ENCODE measurements around the gene VOPP1.

VOPP1 gene

DNA sequence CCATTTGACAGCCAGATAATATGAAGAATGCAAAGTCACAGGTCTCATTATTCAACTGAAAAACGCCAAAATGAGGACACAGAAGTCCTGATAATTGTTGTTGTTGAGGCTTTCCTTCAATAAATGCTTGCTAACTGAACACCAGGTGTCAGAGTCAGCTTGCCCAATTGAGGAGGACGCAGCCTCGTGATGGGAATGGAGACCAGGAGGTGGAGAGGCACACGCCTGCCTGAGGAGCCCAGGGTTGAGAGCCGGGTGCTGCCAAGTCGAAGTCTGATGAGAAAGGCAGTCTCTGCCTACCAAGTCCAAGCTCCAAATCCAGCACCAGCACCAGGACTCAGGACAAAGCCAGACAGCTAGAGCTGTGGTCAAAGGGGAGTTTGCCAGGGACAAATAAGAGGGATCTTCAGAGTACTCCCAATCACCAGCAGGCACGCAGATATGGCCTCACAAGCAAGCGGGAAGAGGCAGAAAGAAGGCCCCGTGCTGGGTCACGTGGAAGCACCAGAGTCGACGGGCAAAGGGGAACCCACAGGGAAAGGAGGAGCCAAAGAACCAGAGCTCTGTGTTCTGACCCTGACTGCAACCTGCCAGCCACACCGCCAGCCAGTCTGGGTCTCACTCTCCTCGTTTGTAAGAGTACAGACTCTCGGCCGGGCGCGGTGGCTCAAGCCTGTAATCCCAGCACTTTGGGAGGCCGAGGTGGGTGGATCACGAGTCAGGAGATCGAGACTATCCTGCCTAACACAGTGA lies 47.6 kb downstream of the VOPP1 start:
- H3K4me3 ChIP-seq (ENCODE audit: low read depth, low read length), result no peak overlapping the region
- TF ChIP-seq, protein P1, sequence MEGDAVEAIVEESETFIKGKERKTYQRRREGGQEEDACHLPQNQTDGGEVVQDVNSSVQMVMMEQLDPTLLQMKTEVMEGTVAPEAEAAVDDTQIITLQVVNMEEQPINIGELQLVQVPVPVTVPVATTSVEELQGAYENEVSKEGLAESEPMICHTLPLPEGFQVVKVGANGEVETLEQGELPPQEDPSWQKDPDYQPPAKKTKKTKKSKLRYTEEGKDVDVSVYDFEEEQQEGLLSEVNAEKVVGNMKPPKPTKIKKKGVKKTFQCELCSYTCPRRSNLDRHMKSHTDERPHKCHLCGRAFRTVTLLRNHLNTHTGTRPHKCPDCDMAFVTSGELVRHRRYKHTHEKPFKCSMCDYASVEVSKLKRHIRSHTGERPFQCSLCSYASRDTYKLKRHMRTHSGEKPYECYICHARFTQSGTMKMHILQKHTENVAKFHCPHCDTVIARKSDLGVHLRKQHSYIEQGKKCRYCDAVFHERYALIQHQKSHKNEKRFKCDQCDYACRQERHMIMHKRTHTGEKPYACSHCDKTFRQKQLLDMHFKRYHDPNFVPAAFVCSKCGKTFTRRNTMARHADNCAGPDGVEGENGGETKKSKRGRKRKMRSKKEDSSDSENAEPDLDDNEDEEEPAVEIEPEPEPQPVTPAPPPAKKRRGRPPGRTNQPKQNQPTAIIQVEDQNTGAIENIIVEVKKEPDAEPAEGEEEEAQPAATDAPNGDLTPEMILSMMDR (IDR thresholded peaks at IDR 0.05; ENCODE audit: insufficient read depth, low read depth, low read length, missing control alignments), result no peak
- DNase-seq (ENCODE audit: low read depth), result no peak

DNA sequence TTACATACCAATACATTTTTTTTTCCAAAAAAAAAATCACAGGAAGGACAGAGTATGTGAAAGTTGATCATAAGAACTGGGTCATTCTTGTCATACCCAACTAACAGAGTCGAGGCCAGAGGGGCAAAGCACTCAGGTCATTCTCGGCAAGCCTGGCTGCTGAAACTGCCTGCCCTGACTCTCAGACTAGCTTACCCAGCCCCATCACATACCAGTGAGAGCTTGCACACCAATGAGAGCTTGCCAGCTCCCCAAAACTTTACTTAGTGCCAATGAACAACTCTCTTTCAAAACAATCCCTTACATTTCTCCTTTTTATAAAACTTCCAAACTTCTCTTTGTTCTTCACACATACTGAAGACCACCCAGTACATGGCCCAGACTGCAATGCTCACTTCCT lies 48.9 kb downstream of the VOPP1 start:
- DNase-seq (ENCODE audit: low read depth), result no peak
- H3K4me3 ChIP-seq (ENCODE audit: low read depth, low read length), result no peak overlapping the region
- TF ChIP-seq, protein P1 (IDR thresholded peaks at IDR 0.05; ENCODE audit: insufficient read depth, low read depth, low read length, missing control alignments), result no peak

DNA sequence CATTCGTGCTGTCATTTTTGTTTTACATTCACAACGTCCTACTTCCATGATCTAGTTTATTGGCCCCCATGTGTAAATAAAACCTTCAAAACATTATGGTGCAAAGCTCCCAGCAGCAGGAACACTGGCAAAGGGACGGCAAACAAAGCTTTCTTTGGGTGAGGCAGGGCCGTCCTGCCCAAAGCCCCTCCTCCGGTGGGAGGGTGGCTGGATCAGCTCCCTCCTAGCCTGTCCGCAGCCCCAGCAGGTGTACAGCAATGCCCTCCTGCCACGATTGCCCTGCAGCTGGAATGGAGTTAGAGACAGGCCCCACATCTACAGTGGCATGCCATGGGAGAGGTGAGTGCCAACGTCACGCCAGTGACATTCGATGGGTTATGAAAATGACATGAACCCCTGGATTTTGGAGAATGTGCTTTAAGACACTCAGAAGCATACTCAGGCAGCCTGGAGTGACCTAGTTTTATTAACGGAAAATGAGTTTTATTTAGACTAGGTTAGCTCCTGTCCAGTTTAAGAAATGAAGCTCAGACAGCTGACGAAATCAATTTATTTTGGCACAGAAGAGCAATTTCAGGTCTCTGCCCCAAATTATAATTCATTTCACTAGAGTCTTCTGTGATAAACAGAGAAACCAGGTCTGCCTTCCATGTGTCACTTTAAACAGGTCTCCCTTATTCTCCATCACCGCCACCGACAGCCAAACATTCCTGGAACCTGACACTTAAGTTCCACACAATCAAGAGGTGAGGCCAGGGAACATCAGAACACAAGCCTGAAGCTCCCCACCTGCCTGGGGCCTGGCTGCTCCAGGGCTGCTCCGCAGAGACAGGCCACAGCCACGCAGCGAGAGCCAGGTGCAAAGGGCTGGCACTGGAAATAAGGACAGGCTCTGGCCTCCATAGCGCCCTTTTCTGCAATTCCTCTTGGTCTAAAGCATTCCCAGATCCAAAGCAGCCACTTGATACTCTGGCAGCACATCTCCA lies 50.1 kb downstream of the VOPP1 start:
- TF ChIP-seq, protein P1 (IDR thresholded peaks at IDR 0.05; ENCODE audit: insufficient read depth, low read depth, low read length, missing control alignments), result no peak
- DNase-seq (ENCODE audit: low read depth), result no peak
- no peak overlapping the region for H3K4me3 ChIP-seq (ENCODE audit: low read depth, low read length)

DNA sequence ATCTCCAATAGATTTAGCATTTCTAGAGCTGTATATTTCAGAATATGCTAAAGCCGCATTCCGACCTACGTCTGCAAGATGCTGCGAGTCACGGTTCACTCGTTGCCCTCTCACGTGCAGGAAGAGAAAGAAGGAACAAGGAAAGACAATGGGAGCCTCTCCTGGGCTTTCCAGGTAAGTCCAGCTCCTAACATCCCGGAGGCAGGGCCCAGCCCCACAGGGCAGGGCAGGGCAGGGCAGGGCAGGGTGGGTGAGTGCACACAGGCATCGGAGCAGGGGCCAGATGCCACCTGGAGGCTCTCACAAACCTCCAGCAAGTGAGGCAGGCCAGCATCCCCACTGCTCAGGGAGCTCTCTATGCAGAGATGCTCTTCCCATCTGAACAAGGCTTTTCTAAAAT lies 50.8 kb downstream of the VOPP1 start:
- TF ChIP-seq, protein P1 (IDR thresholded peaks at IDR 0.05; ENCODE audit: insufficient read depth, low read depth, low read length, missing control alignments), result no peak
- H3K4me3 ChIP-seq (ENCODE audit: low read depth, low read length), result no peak overlapping the region
- DNase-seq (ENCODE audit: low read depth), result no peak

DNA sequence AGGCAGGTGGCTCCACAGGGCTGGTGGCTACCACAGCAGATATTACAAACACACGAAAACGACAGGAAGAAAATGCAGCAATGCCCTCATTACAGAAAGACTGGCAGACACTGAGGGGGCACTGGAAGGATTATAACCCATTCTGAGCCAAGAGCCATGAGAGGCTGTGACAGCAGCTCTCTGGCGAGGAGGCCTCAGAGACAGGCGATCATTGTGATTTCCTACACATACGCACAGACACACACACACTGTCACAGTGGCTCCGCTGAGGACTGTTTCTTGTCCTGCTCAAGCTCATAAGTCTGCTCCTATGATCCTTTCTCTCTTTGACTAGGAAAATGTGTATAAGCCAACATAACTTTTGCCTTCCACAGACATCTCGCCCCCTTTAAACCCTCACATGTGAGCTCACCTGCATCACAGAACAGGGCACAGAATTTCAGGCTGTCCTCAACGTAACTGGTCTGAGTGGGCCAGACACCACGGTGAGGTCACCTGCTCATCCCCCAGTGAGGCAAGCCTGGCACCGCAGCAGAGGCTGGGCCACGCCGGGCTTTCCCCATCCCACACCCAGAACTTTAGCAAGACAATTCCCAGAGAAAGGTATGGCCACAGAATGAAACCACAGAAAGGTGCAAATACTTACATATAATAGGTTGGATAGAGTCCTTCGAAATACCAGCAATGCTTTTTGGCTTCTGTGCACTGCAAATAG lies 51.7 kb downstream of the VOPP1 start:
- H3K4me3 ChIP-seq (ENCODE audit: low read depth, low read length), result no peak overlapping the region
- DNase-seq (ENCODE audit: low read depth), result no peak
- TF ChIP-seq, protein P1 (IDR thresholded peaks at IDR 0.05; ENCODE audit: insufficient read depth, low read depth, low read length, missing control alignments), result no peak

DNA sequence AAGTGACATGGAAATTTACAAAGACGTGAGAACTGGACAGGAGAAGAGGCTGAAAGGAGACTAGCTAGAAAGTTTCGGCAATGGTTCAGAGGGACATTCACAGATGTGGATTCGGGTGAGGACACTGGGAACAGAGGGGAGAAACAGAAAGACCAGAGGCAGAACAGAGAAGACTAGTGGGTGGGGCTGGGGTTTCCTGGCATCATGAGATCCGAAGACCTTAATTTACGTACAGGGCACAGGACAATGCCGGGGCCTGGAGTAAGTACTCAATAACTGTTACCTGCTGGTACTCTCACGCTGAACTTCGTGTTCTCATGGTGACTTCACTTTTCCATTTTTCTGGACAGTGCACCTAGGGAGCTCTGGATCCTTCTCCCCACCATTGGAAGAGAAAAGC lies 53.5 kb downstream of the VOPP1 start:
- H3K4me3 ChIP-seq (ENCODE audit: low read depth, low read length), result no peak overlapping the region
- TF ChIP-seq, protein P1 (IDR thresholded peaks at IDR 0.05; ENCODE audit: insufficient read depth, low read depth, low read length, missing control alignments), result no peak
- no peak for DNase-seq (ENCODE audit: low read depth)
